Mammary epithelial cell (primary cell): ENCODE data around the gene TFAP2D.

ENCODE experiments used
- CTCF ChIP-seq, 2 donors: IDR thresholded peaks in 1 of 2; conservative IDR thresholded peaks in 1 of 2; 2 replicates each; pipeline ENCODE4 v1.5.1; 2011 to 2012; ENCODE audit warnings: inconsistent platforms in 2 of 2, low read length in 2 of 2, mild to moderate bottlenecking in 2 of 2, control low read depth in 1 of 2, low read depth in 1 of 2; ENCODE audit not compliant: insufficient read depth in 1 of 2; ENCODE audit errors: extremely low read depth in 1 of 2
- EZH2 ChIP-seq: IDR thresholded peaks from 2 replicates; pipeline ENCODE4 v1.6.1; 2012; ENCODE audit warnings: low read length, inconsistent platforms, borderline replicate concordance

- TF ChIP-seq CTCF (conservative IDR thresholded peaks at IDR 0.05 in 1 of 2, IDR thresholded peaks at IDR 0.05 in 1 of 2; ENCODE audit: extremely low read depth in 1 of 2, insufficient read depth in 1 of 2, low read depth in 1 of 2, low read length in 2 of 2) (no peak), EZH2 (no peak)
Measured at GRCh38 chr6:50742161-50742560, 28.8 kb downstream of the TFAP2D start.
